WTC11 (cell line): ENCODE results near the gene MICAL2. TPM values are rescaled to one million over a fixed set of nuclear protein-coding genes. Genes with fewer than 3 reads are reported as not detected.

ENCODE experiments used
- ATAC-seq: fragments of 200-7000 bp; cut with Tn5 transposase; 2 replicates; pipeline ENCODE4 v1.10.0; 2021; ENCODE audit warnings: mild to moderate bottlenecking, moderate library complexity
- CTCF ChIA-PET: fragments of 300-600 bp; sonication (Branson Sonifier 250); formaldehyde crosslinking; loops from one replicate; lab custom pipeline; 2021; ENCODE audit warnings: antibody characterized with exemption; lab: Charles Lee
- POLR2A ChIA-PET: fragments of 350-600 bp; sonication (Branson Sonifier 250); formaldehyde crosslinking; loops from one replicate; lab custom pipeline; 2021; ENCODE audit warnings: antibody characterized with exemption; lab: Charles Lee
- DNase-seq: peaks from one replicate; pipeline ENCODE4 v3.0.0; 2021; ENCODE audit warnings: low spot score
- H3K27ac Mint-ChIP-seq: 2 replicates; pipeline ENCODE4 v1.8.0; 2021; ENCODE audit warnings: mixed read lengths
- H3K27me3 Mint-ChIP-seq: 2 replicates; pipeline ENCODE4 v1.8.0; 2021; ENCODE audit warnings: low read depth, mild to moderate bottlenecking, moderate library complexity, mixed read lengths
- H3K36me3 Mint-ChIP-seq: 2 replicates; pipeline ENCODE4 v1.8.0; 2021; ENCODE audit warnings: mixed read lengths
- H3K4me1 Mint-ChIP-seq: 2 replicates; pipeline ENCODE4 v1.8.0; 2022; ENCODE audit warnings: mixed read lengths
- H3K4me3 Mint-ChIP-seq: 2 replicates; pipeline ENCODE4 v1.8.0; 2021; ENCODE audit warnings: mild to moderate bottlenecking, moderate library complexity, mixed read lengths
- H3K9me3 Mint-ChIP-seq: 2 replicates; pipeline ENCODE4 v1.8.0; 2021; ENCODE audit warnings: mixed read lengths
- ATF2 ChIP-seq: sonication (generic); formaldehyde crosslinking; IDR thresholded peaks from 2 replicates; pipeline ENCODE4 v1.8.1; 2022; ENCODE audit warnings: low read depth, missing genetic modification reagents, borderline replicate concordance
- ATF6 ChIP-seq: sonication (generic); formaldehyde crosslinking; IDR thresholded peaks from 2 replicates; pipeline ENCODE4 v1.8.1; 2023; ENCODE audit warnings: mild to moderate bottlenecking, missing genetic modification reagents
- FOXK1 ChIP-seq: sonication (generic); formaldehyde crosslinking; IDR thresholded peaks from 2 replicates; pipeline ENCODE4 v1.8.0; 2022; ENCODE audit warnings: mild to moderate bottlenecking, moderate library complexity, missing genetic modification reagents
- GTF2I ChIP-seq: fragments of 250-450 bp; sonication (Bioruptor Pico); conservative IDR thresholded peaks from 2 replicates; pipeline ENCODE4 v1.4.0; 2021; ENCODE audit warnings: mild to moderate bottlenecking
- HMGXB4 ChIP-seq: sonication (generic); formaldehyde crosslinking; IDR thresholded peaks from 2 replicates; pipeline ENCODE4 v1.8.1; 2023; ENCODE audit warnings: mild to moderate bottlenecking, moderate library complexity, missing genetic modification reagents
- MLX ChIP-seq: sonication (generic); formaldehyde crosslinking; IDR thresholded peaks from 2 replicates; pipeline ENCODE4 v1.8.1; 2023; ENCODE audit warnings: mild to moderate bottlenecking, missing genetic modification reagents, moderate library complexity
- NR2C2 ChIP-seq: sonication (generic); formaldehyde crosslinking; IDR thresholded peaks from 2 replicates; pipeline ENCODE4 v1.8.0; 2022; ENCODE audit warnings: mild to moderate bottlenecking, missing genetic modification reagents
- PRRX2 ChIP-seq: fragments of 250-450 bp; sonication (Bioruptor Pico); IDR thresholded peaks from 2 replicates; pipeline ENCODE4 v1.8.0; 2021; ENCODE audit warnings: mild to moderate bottlenecking
- SOX15 ChIP-seq: fragments of 250-450 bp; sonication (Bioruptor Pico); IDR thresholded peaks from 2 replicates; pipeline ENCODE4 v1.9.0; 2021; ENCODE audit warnings: mild to moderate bottlenecking
- ZBTB21 ChIP-seq: sonication (generic); formaldehyde crosslinking; IDR thresholded peaks from 2 replicates; pipeline ENCODE4 v1.8.1; 2023; ENCODE audit warnings: mild to moderate bottlenecking, missing genetic modification reagents, borderline replicate concordance
- ZNF263 ChIP-seq: sonication (generic); formaldehyde crosslinking; IDR thresholded peaks from 2 replicates; pipeline ENCODE4 v1.8.1; 2022; ENCODE audit warnings: low read depth, mild to moderate bottlenecking, moderate library complexity, missing genetic modification reagents
- ZNF317 ChIP-seq: sonication (generic); formaldehyde crosslinking; IDR thresholded peaks from 2 replicates; pipeline ENCODE4 v1.8.1; 2023; ENCODE audit warnings: low read depth, mild to moderate bottlenecking, moderate library complexity, missing genetic modification reagents, borderline replicate concordance
- ZNF416 ChIP-seq: fragments of 250-450 bp; sonication (Bioruptor Pico); IDR thresholded peaks from 2 replicates; pipeline ENCODE4 v1.9.0; 2021; ENCODE audit warnings: mild to moderate bottlenecking, inconsistent platforms
- ZNF425 ChIP-seq: fragments of 250-450 bp; sonication (Bioruptor Pico); conservative IDR thresholded peaks from 2 replicates; pipeline ENCODE4 v1.9.0; 2021; ENCODE audit warnings: mild to moderate bottlenecking
- ZNF512 ChIP-seq: sonication (generic); formaldehyde crosslinking; IDR thresholded peaks from 2 replicates; pipeline ENCODE4 v1.8.1; 2022; ENCODE audit warnings: missing genetic modification reagents, borderline replicate concordance
- total RNA-seq: library from RNA; stranded (reverse); gene quantifications from 3 replicates; pipeline ENCODE4 v1.2.3, GENCODE V29; 2021
- TF ChIP-seq, protein P1 (sequence below): sonication (generic); formaldehyde crosslinking; IDR thresholded peaks from 2 replicates; pipeline ENCODE4 v1.8.0; 2023; ENCODE audit warnings: missing genetic modification reagents
- TF ChIP-seq, protein P2 (sequence below): sonication (generic); formaldehyde crosslinking; IDR thresholded peaks from 2 replicates; pipeline ENCODE4 v1.8.1; 2022; ENCODE audit warnings: low read depth, mild to moderate bottlenecking, moderate library complexity, missing genetic modification reagents, borderline replicate concordance

The MICAL2 gene
- total RNA-seq, 1 experiment from 2014 or later, result 3.1 TPM

- TF ChIP-seq ATF6 (no peak), PRRX2 (no peak), ZBTB21 (CRISPR knock-in tag) (no peak), ZNF416 (CRISPR knock-in tag) (no peak), ATF2 (CRISPR knock-in tag) (no peak)
Measured at GRCh38 chr11:12176410-12176809, 66.0 kb downstream of the MICAL2 start (continued).

DNA sequence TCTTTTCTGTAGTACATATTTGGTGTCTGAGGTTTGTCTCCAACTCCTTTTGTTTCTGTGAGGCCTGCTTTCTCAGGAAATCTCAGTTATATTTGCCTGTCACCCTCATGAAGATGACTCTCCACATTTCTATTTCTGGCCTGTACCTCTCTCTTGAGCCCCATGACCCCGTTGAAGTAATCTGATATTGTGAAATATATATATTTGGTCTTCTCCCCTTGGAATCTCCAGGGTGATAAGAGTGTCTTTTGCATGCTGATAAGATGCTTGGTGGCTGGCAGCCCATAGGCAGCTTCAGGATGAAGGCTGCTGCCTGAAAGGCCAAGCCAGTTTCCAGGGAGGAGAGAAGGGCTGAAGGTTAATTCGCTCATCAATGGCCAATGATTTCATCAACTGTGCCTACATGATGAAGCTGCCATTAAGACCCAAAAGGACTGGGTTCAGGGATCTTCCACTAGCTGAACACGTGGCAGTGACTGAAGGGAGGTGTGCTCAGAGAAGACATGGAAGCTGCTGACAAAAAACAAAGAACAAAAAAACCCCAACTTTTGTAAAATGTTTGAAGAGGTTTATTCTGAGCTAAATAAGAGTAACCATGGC, 67.4 kb downstream of the MICAL2 start:
- Mint-ChIP-seq H3K9me3 (no peaks in the 10 kb centered on the region), H3K36me3 (no peaks in the 10 kb centered on the region), H3K4me1 (peaks cover 7% of the 10 kb centered on the region; the same call in 1 of the 2 replicates), H3K4me3 (no peak overlapping the region), H3K27me3 (no peaks in the 10 kb centered on the region), H3K27ac (no peak overlapping the region)
- ChIA-PET POLR2A (no interaction called here), CTCF (no interaction called here)
- no peak for TF ChIP-seq GTF2I (CRISPR knock-in tag)
- TF ChIP-seq, protein P1, sequence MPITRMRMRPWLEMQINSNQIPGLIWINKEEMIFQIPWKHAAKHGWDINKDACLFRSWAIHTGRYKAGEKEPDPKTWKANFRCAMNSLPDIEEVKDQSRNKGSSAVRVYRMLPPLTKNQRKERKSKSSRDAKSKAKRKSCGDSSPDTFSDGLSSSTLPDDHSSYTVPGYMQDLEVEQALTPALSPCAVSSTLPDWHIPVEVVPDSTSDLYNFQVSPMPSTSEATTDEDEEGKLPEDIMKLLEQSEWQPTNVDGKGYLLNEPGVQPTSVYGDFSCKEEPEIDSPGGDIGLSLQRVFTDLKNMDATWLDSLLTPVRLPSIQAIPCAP (CRISPR knock-in tag), result no peak
- TF ChIP-seq, protein P2, sequence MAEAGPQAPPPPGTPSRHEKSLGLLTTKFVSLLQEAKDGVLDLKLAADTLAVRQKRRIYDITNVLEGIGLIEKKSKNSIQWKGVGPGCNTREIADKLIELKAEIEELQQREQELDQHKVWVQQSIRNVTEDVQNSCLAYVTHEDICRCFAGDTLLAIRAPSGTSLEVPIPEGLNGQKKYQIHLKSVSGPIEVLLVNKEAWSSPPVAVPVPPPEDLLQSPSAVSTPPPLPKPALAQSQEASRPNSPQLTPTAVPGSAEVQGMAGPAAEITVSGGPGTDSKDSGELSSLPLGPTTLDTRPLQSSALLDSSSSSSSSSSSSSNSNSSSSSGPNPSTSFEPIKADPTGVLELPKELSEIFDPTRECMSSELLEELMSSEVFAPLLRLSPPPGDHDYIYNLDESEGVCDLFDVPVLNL (CRISPR knock-in tag), result no peak
- no peak for TF ChIP-seq ZNF317 (CRISPR knock-in tag)
- no peak for TF ChIP-seq MLX
- no peak for TF ChIP-seq PRRX2
- TF ChIP-seq SOX15, result no peak
- TF ChIP-seq ZNF425 (CRISPR knock-in tag), result no peak
- TF ChIP-seq NR2C2 (CRISPR knock-in tag), result no peak
- DNase-seq, result no peak
- ATAC-seq, result no peak

- Mint-ChIP-seq H3K36me3 (no peaks in the 10 kb centered on the region), H3K9me3 (no peaks in the 10 kb centered on the region), H3K27me3 (no peaks in the 10 kb centered on the region), H3K27ac (no peak overlapping the region), H3K4me3 (no peak overlapping the region), H3K4me1 (no peaks in the 10 kb centered on the region)
- ATAC-seq (peak; percentile 75), DNase-seq (no peak)
- ChIA-PET CTCF (interaction anchor here (0.6 kb wide), 1 partner anchor 111 kb away, joined by 3 read pairs; no protein-coding TSS in a partner anchor), POLR2A (no interaction called here)
- TF ChIP-seq SOX15, result no peak
- TF ChIP-seq, protein P1 (CRISPR knock-in tag), result no peak
- TF ChIP-seq GTF2I (CRISPR knock-in tag), result no peak
- no peak for TF ChIP-seq ZNF512
- no peak for TF ChIP-seq ZNF317 (CRISPR knock-in tag)
- TF ChIP-seq FOXK1 (CRISPR knock-in tag), result no peak
- no peak for TF ChIP-seq HMGXB4 (CRISPR knock-in tag)
- TF ChIP-seq ZNF263 (CRISPR knock-in tag), result no peak
Measured at GRCh38 chr11:12179019-12179418, 68.6 kb downstream of the MICAL2 start.
